ENCODE results near the gene TPSAB1.

- no peak for TF ChIP-seq CTCF (IDR thresholded peaks at IDR 0.05)
- TF ChIP-seq POLR2A (IDR thresholded peaks at IDR 0.05) = no peak
- TF ChIP-seq POLR2AphosphoS5 (IDR thresholded peaks at IDR 0.05) = no peak
Observed at GRCh38 chr16:1193825-1194581, 46.5 kb upstream of the TPSAB1 start.
